Measurements from ENCODE around the gene GNA15.
A peak's percentile ranks its signal among the peaks of the same experiment; 100 is the strongest.

Gene GNA15

DNA sequence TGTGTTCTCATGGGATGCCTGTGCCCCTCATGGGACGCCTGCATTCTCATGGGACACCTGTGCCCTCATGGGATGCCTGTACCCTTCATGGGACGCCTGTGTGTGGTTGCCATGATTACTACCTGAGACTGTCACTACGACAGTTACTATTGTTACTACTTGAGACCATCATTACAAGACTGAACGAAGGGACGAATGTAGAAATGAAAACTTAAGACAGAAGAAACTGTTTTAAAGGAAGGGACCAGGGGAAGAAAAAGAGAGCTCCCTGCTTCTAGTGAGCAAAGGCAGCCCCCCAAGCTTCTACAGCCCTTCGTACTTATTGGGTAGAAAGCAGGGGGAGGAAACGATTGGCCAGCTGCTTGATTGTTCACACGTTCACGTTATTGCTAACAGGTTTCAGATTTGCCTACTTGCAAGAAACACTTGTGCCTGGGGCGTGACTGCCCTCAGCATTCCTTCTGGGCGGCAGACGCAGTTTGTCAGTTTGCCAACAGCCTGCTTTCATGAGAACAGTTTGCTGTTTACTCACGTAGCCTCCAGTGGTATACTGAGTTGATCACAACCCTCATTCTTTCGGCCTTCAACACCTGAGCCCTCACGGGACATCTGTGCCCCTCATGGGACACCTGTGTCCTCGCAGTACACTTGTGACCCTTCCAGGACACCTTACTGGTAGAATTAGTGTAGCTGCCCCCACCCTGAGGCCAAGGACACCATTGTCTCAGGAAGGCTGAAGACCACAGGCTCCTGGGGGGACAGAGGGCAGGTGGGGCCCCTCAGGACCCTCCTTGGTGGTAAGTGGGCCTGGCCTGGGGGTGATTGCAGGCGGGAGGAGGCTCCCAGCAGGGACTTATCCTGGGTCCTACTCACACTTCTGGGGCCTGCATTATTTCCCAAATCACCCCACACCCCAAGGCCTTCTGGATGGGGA is 40.2 kb downstream of the GNA15 start:
- peak; percentile 41 for DNase-seq (ENCODE audit: low read depth)

- DNase-seq (ENCODE audit: low read depth): no peak
Observed at GRCh38 chr19:3176715-3177501, 41.1 kb downstream of the GNA15 start.

- no peak for DNase-seq (ENCODE audit: low read depth)
Observed at GRCh38 chr19:3178377-3178972, 42.6 kb downstream of the GNA15 start, which contains the start of gene S1PR4. TSS of gene S1PR4 (plus strand) at chr19:3178769. CDS start at chr19:3178793, 24 bp downstream.

DNA sequence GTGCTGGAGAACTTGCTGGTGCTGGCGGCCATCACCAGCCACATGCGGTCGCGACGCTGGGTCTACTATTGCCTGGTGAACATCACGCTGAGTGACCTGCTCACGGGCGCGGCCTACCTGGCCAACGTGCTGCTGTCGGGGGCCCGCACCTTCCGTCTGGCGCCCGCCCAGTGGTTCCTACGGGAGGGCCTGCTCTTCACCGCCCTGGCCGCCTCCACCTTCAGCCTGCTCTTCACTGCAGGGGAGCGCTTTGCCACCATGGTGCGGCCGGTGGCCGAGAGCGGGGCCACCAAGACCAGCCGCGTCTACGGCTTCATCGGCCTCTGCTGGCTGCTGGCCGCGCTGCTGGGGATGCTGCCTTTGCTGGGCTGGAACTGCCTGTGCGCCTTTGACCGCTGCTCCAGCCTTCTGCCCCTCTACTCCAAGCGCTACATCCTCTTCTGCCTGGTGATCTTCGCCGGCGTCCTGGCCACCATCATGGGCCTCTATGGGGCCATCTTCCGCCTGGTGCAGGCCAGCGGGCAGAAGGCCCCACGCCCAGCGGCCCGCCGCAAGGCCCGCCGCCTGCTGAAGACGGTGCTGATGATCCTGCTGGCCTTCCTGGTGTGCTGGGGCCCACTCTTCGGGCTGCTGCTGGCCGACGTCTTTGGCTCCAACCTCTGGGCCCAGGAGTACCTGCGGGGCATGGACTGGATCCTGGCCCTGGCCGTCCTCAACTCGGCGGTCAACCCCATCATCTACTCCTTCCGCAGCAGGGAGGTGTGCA is 43.3 kb downstream of the GNA15 start:
- DNase-seq (ENCODE audit: low read depth): no peak

- DNase-seq (ENCODE audit: low read depth): no peak
Observed at GRCh38 chr19:3179739-3180293, 44.0 kb downstream of the GNA15 start.

GRCh38 chr19:3183721-3184641 is 48.1 kb downstream of the GNA15 start:
- DNase-seq (ENCODE audit: low read depth): no peak

GRCh38 chr19:3184847-3185460 is 49.1 kb downstream of the GNA15 start:
- DNase-seq (ENCODE audit: low read depth): peak; percentile 39

- DNase-seq (ENCODE audit: low read depth): peak; percentile 85
Observed at GRCh38 chr19:3185461-3186159, 49.8 kb downstream of the GNA15 start, which contains the start of gene NCLN. TSS of gene NCLN (plus strand) at chr19:3185930. CDS start at chr19:3186031, 101 bp downstream.

- DNase-seq (ENCODE audit: low read depth): no peak
Observed at GRCh38 chr19:3186160-3186688, 50.4 kb downstream of the GNA15 start.

- DNase-seq (ENCODE audit: low read depth): no peak
Observed at GRCh38 chr19:3186891-3187661, 51.2 kb downstream of the GNA15 start.

GRCh38 chr19:3187662-3188511 is 52.1 kb downstream of the GNA15 start:
- no peak for DNase-seq (ENCODE audit: low read depth)

- no peak for DNase-seq (ENCODE audit: low read depth)
Observed at GRCh38 chr19:3188627-3189596, 53.1 kb downstream of the GNA15 start.

GRCh38 chr19:3189702-3190469 is 54.1 kb downstream of the GNA15 start:
- DNase-seq (ENCODE audit: low read depth): no peak

DNA sequence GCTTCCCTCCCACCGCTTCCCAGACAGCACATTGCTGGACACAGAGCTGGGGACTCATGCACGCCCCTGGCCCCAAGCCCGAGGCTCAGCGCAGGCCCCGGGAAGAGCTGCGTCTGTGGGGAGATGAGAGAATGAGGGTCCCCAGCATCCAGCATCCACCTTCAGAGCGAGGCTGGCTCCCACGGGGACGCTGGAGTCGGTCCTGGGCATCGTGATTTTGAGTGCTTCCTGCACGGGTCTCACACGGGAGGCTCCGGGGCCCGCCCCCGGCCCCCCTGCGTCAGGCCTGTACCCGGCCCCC is 54.6 kb downstream of the GNA15 start:
- DNase-seq (ENCODE audit: low read depth): no peak

Measured in fibroblast of the conjunctiva (primary cell).